Glutamatergic neuron (in vitro differentiated cells): ENCODE measurements around the gene TBC1D22A. TPM values are rescaled to one million over a fixed set of nuclear protein-coding genes. Genes with fewer than 3 reads are reported as not detected.

Experiments
- DNase-seq: peaks from one replicate; pipeline ENCODE4 v3.0.0; 2022
- H3K27ac Mint-ChIP-seq: one replicate; pipeline ENCODE4 v1.8.0; 2020; ENCODE audit warnings: mild to moderate bottlenecking, mixed read lengths, inconsistent platforms; ENCODE audit not compliant: unreplicated experiment
- H3K27me3 Mint-ChIP-seq: one replicate; pipeline ENCODE4 v1.8.0; 2020; ENCODE audit warnings: mild to moderate bottlenecking, moderate library complexity, mixed read lengths, inconsistent platforms; ENCODE audit not compliant: unreplicated experiment
- H3K36me3 Mint-ChIP-seq: one replicate; pipeline ENCODE4 v1.8.0; 2020; ENCODE audit warnings: mild to moderate bottlenecking, mixed read lengths, inconsistent platforms; ENCODE audit not compliant: unreplicated experiment
- H3K4me1 Mint-ChIP-seq: one replicate; pipeline ENCODE4 v1.8.0; 2020; ENCODE audit warnings: mild to moderate bottlenecking, low read depth, mixed read lengths, inconsistent platforms; ENCODE audit not compliant: unreplicated experiment
- H3K4me3 Mint-ChIP-seq: one replicate; pipeline ENCODE4 v1.8.0; 2020; ENCODE audit warnings: mild to moderate bottlenecking, mixed read lengths, inconsistent platforms; ENCODE audit not compliant: unreplicated experiment
- H3K9me3 Mint-ChIP-seq: one replicate; pipeline ENCODE4 v1.8.0; 2020; ENCODE audit warnings: mild to moderate bottlenecking, moderate library complexity, mixed read lengths, inconsistent platforms; ENCODE audit not compliant: unreplicated experiment
- total RNA-seq: library from RNA; stranded (reverse); fragmentation: NEBNext Ultra II Directional; extraction: Animal tissue kit (Norgen Biotek cat#: 25700); gene quantifications from one replicate; pipeline ENCODE4 v1.2.1, GENCODE V29; 2021; ENCODE audit not compliant: unreplicated experiment
- TF ChIP-seq, protein P1 (sequence below): fragments of 200-600 bp; sonication (generic); IDR thresholded peaks from one replicate; pipeline ENCODE4 v1.5.0; 2021; ENCODE audit not compliant: partially characterized antibody, unreplicated experiment

Gene TBC1D22A
- total RNA-seq, 1 donor from 2014 or later: 23.0 TPM

DNA sequence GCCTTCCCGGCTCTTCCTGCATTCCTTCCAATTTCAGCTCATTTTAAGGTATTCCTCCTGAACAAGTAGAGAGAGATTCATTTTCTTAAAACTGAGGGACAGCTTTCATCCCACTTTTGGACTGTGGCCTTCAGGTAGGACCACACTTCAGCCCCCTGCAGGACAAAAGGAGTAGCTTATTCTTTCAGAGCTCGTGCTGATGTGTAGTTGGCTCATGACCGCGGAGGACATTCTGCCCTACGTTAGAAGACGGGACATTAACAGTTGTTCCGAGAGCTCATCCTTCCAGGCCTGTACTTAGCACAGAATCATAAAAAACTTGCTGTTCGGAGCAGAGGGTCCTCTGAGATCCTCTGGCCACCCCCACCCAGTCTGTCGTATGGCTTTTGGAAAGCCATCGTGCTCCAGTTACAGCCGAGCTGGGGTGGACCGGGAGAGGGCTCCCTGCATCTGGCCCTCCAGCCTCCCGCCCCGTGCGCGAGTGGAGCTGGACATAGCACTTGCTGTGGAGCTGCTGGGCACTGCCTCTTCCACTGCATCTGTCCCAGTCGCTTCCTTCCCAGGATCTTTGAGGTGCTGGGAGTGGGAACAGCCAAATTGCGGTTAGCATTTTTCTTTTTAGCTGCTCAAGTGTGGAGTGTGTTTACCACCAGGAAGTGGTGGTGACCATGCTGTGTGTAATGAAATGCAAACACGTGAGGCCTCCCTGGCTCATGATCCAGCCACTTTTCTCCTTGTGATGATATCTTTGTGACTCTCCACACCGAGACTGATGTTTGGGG, 250.3 kb downstream of the TBC1D22A start:
- no peak overlapping the region for H3K4me3 Mint-ChIP-seq
- no peak overlapping the region for H3K27ac Mint-ChIP-seq
- peaks cover 11% of the 10 kb centered on the region for H3K9me3 Mint-ChIP-seq
- peaks cover 7% of the 10 kb centered on the region for H3K27me3 Mint-ChIP-seq
- TF ChIP-seq, protein P1, sequence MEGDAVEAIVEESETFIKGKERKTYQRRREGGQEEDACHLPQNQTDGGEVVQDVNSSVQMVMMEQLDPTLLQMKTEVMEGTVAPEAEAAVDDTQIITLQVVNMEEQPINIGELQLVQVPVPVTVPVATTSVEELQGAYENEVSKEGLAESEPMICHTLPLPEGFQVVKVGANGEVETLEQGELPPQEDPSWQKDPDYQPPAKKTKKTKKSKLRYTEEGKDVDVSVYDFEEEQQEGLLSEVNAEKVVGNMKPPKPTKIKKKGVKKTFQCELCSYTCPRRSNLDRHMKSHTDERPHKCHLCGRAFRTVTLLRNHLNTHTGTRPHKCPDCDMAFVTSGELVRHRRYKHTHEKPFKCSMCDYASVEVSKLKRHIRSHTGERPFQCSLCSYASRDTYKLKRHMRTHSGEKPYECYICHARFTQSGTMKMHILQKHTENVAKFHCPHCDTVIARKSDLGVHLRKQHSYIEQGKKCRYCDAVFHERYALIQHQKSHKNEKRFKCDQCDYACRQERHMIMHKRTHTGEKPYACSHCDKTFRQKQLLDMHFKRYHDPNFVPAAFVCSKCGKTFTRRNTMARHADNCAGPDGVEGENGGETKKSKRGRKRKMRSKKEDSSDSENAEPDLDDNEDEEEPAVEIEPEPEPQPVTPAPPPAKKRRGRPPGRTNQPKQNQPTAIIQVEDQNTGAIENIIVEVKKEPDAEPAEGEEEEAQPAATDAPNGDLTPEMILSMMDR: peak; percentile 35
- peaks cover 13% of the 10 kb centered on the region for H3K36me3 Mint-ChIP-seq
- no peak for DNase-seq
- H3K4me1 Mint-ChIP-seq: peaks cover 7% of the 10 kb centered on the region

GRCh38 chr22:47013861-47014635, 251.6 kb downstream of the TBC1D22A start:
- H3K36me3 Mint-ChIP-seq: peaks cover 16% of the 10 kb centered on the region

GRCh38 chr22:47014636-47015345, 252.3 kb downstream of the TBC1D22A start:
- peaks cover 7% of the 10 kb centered on the region for H3K4me1 Mint-ChIP-seq
- no peak overlapping the region for H3K4me3 Mint-ChIP-seq
- no peak overlapping the region for H3K27ac Mint-ChIP-seq
- H3K9me3 Mint-ChIP-seq: peaks cover 18% of the 10 kb centered on the region
- no peak for DNase-seq
- H3K27me3 Mint-ChIP-seq: peaks cover 7% of the 10 kb centered on the region
- TF ChIP-seq, protein P1: no peak
- peaks cover 16% of the 10 kb centered on the region for H3K36me3 Mint-ChIP-seq

More at GRCh38 chr22:47013861-47014635, 251.6 kb downstream of the TBC1D22A start:
- DNase-seq: no peak
- Mint-ChIP-seq H3K4me3 (no peak overlapping the region), H3K9me3 (peaks cover 15% of the 10 kb centered on the region), H3K27ac (no peak overlapping the region), H3K4me1 (peaks cover 7% of the 10 kb centered on the region), H3K27me3 (peaks cover 7% of the 10 kb centered on the region)
- TF ChIP-seq, protein P1: no peak

DNA sequence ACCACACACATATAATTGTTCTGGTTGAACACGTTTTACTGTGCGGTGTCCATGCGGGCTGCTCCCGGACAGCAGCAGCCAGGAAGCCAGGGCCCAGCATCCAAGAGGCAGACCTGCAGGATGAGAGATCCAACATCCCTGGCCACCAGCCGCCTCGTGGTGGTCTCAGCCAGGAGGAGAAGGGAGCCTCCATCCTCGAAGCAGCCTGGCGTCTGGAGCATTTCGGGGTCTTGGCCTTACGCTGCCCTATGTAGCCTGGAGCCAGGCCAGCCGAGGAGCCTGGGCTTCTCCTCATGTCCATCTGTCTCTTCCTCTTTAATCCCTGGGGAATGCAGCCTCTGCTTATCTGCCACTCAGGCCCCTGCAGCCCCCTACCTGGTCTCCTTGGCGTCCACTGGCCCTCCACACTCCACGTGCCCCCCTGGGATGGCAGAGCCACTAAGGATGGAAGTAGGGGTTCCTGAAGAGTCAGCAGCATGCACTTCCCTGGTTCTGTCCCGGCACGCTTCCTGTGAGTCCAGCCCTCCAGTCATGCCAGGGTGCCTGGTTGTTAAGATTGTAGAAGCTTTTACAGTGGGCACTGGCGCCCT, 253.2 kb downstream of the TBC1D22A start:
- Mint-ChIP-seq H3K27me3 (peaks cover 7% of the 10 kb centered on the region), H3K9me3 (peaks cover 18% of the 10 kb centered on the region), H3K27ac (no peak overlapping the region), H3K4me3 (no peak overlapping the region), H3K36me3 (peaks cover 22% of the 10 kb centered on the region), H3K4me1 (peaks cover 7% of the 10 kb centered on the region)
- no peak for DNase-seq
- TF ChIP-seq, protein P1: no peak
